Skeletal muscle tissue (tissue), 4 donors: ENCODE results near the gene AMFR. TPM values are rescaled to one million over a fixed set of nuclear protein-coding genes. Genes with fewer than 3 reads are reported as not detected.

Source experiments
- H3K27ac ChIP-seq: one replicate; pipeline ENCODE4 v1.7.0; 2013; ENCODE audit warnings: mild to moderate bottlenecking, low read depth, low read length, inconsistent platforms
- H3K27me3 ChIP-seq, 3 donors: one replicate each; pipeline ENCODE4 v1.7.0; 2013; ENCODE audit warnings: low read length in 3 of 3; ENCODE audit not compliant: control insufficient read depth in 3 of 3, insufficient read depth in 3 of 3
- H3K36me3 ChIP-seq, 3 donors: one replicate each; pipeline ENCODE4 v1.7.0; 2013; ENCODE audit warnings: low read length in 3 of 3; ENCODE audit not compliant: control insufficient read depth in 3 of 3, insufficient read depth in 3 of 3
- H3K4me1 ChIP-seq, 3 donors: one replicate each; pipeline ENCODE4 v1.7.0; 2013; ENCODE audit warnings: low read length in 3 of 3, mild to moderate bottlenecking in 3 of 3; ENCODE audit not compliant: control insufficient read depth in 3 of 3, insufficient read depth in 3 of 3
- H3K4me3 ChIP-seq, 3 donors: one replicate each; pipeline ENCODE4 v1.7.0; 2013; ENCODE audit warnings: low read length in 3 of 3
- H3K9ac ChIP-seq, 3 donors: one replicate each; pipeline ENCODE4 v1.7.0; 2013; ENCODE audit warnings: low read length in 3 of 3, mild to moderate bottlenecking in 3 of 3, moderate library complexity in 2 of 3, low read depth in 1 of 3
- H3K9me3 ChIP-seq, 3 donors: one replicate each; pipeline ENCODE4 v1.7.0; 2013; ENCODE audit warnings: low read length in 3 of 3; ENCODE audit not compliant: control insufficient read depth in 3 of 3
- total RNA-seq: library from RNA; depleted of rRNA; stranded (reverse); fragments of >200 nt; gene quantifications from one replicate; pipeline ENCODE4 v1.2.3, GENCODE V29; 2014
- donor health status: Osteomylitis.

Gene AMFR
- total RNA-seq, 1 donor from 2014 or later = 130 TPM

DNA sequence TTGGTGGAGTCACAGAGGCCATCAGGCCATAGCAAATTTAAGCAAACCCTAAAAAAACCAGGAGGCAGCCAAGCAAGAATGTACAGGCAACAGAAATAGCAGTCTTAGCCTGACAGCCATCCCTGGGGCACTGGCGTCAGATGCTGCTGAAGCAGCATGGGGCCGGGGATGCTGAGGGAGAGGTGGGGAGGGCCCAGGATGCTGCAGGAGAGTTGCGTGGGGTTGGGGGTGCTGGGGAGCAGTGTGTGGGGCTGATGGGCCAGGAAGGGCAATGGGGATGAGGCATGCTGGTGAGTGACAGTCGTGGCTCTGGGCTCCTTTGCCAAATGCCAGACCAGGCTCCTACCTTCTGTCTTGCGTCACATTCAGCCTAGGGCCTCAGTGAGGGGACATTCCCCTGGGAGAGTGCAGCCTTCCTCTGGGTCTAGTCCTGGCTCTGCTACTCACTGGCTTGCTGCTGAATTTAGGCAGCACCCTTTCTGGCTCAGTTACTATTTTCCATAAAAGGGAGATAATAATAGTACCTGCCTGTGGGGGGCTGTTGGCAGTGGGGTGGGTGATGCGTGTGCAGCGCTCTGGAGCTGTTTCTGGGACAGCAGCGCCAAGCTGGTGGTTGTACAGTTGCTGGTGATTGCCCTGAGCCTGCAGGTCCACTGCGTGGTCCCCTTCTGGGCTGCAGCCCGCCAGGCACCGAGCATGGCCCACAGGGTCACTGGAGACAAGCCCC, 88.1 kb downstream of the AMFR start:
- Histone ChIP-seq H3K27ac (no peak overlapping the region), H3K9me3 (no peaks in the 10 kb centered on the region), H3K36me3 (no peaks in the 10 kb centered on the region), H3K27me3 (no peaks in the 10 kb centered on the region), H3K9ac (no peak overlapping the region), H3K4me3 (no peak overlapping the region), H3K4me1 (peaks cover 0 to 24% (median 20%) of the 10 kb centered on the region in 3 donors)

DNA sequence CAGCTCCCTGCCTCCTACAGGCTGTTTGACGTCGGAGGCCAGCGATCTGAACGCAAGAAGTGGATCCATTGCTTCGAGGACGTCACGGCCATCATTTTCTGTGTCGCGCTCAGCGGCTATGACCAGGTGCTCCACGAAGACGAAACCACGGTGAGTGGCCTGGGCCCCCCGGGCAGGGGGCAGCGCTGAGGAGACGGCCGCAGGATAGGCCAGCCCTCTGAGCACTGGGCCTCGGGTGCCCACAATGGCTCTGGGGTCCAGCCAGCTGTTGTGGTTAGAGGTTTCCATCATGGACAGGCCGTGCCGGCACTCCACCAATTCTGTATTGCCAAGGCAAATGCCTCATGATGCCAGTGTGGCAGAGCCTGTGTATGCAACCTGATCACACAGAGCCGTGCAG, 88.6 kb downstream of the AMFR start:
- no peak overlapping the region for H3K27ac ChIP-seq

DNA sequence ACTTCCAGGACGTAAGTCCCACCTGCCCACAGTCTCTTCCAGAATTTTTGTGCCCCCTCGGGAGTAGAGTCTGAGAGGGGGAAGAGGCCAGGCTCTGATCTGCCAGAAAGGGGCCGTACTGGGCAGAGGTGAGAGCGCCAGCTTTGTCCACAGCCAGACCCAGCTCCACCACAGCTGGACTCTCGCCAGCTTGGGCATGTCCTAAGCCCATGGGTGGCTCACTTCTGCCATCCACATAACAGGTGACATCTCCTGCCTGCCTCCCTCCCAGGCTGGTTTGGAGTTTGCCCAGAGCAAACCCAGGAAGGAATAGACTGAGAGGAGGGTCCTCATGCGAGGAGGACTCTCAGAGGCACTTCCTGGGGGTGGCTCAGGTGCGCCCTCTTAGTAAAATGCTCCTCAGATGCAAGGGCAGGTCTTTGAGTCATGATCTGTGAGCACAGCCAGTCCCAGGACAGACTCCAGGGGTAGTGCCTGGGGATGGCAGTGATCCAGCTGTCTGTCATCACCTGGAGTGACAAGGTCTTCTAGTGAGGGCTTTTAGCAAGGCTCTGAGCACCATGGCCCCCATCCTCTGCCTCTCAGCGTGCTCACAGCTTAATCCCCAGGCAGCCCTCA, 89.2 kb downstream of the AMFR start:
- Histone ChIP-seq H3K9ac (peak overlapping the region in 1 of 3 donors; percentile 16), H3K4me1 (peaks cover 0 to 24% (median 20%) of the 10 kb centered on the region in 3 donors), H3K27ac (no peak overlapping the region), H3K4me3 (no peak overlapping the region), H3K27me3 (no peaks in the 10 kb centered on the region), H3K9me3 (no peaks in the 10 kb centered on the region), H3K36me3 (no peaks in the 10 kb centered on the region)

More for the DNA sequence above, 88.6 kb downstream of the AMFR start:
- Histone ChIP-seq H3K27me3 (no peaks in the 10 kb centered on the region), H3K9me3 (no peaks in the 10 kb centered on the region), H3K4me3 (no peak overlapping the region), H3K36me3 (no peaks in the 10 kb centered on the region), H3K4me1 (peaks cover 0 to 24% (median 20%) of the 10 kb centered on the region in 3 donors), H3K9ac (no peak overlapping the region)

DNA sequence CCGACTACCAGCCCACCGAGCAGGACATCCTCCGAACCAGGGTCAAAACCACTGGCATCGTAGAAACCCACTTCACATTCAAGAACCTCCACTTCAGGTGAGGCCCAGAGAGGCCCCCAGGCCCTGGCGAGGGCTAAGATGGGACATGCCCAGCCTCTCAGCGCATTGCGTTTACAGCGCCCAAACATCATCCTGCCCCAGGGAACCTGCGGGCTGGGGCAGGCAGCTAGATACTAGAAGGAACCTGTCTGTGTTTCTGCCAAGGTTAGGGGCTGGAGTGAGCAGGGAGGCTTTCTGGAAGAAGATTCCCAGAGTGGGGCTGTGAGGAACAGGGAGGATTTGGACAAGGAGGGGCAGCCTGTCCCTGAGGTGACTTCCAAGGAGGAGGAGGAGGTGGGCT, 90.6 kb downstream of the AMFR start:
- Histone ChIP-seq H3K36me3 (no peaks in the 10 kb centered on the region), H3K4me1 (peaks cover 0 to 24% (median 20%) of the 10 kb centered on the region in 3 donors), H3K9ac (no peak overlapping the region), H3K9me3 (no peaks in the 10 kb centered on the region), H3K27ac (no peak overlapping the region), H3K27me3 (no peaks in the 10 kb centered on the region), H3K4me3 (no peak overlapping the region)

DNA sequence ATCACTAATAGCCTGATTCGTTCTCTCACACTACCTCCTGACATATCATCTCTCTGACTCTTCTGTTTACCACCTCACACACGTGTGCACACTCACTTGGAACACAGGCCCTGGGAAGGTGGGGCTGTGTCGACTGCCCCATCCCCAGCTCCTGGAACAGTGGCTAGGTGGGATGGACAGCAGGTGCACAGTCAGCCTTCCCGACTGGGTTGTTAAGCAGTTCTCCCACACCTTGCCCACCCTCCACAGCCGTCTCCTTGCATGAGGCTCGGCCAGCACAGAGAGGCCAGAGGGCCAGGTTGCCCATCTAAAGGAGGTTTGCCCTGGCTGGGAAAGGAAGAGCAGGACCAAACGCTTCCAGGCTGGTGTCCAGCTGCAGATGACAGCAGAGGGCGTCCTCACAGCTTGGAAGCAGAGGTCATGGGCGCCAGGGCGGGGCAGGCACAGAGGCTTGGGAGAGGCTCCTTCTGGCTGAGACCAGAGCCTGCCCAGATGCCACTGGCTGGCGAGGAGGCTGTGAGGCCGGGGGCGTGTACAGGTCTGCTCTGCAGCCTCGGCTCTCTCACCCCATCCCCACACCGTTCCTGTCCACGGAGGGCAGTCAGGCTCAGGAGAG, 92.8 kb downstream of the AMFR start:
- Histone ChIP-seq H3K27me3 (no peaks in the 10 kb centered on the region), H3K27ac (no peak overlapping the region), H3K4me3 (no peak overlapping the region), H3K9me3 (no peaks in the 10 kb centered on the region), H3K9ac (no peak overlapping the region), H3K36me3 (no peaks in the 10 kb centered on the region), H3K4me1 (peaks cover 0 to 24% (median 19%) of the 10 kb centered on the region in 3 donors)

DNA sequence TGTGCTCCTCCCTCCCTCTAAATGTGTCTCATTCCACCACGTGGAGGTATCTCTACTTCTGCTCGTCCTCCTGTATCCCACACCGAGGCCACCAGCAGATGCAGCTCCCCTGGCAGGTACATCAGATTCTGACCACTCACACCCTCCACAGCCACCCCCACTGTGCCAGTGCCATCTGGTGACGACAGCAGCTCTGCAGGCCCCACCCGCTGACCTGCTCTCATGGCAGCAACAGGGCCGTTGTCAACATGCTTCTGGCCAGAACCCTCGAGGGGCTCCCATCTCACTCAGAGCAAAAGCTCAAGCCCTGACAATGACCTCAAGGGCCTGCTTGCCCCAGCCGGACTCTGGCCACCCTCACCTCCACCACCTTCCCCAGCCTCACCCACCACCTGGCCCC, 93.4 kb downstream of the AMFR start:
- Histone ChIP-seq H3K4me1 (peaks cover 0 to 17% (median 14%) of the 10 kb centered on the region in 3 donors), H3K4me3 (no peak overlapping the region), H3K9me3 (no peaks in the 10 kb centered on the region), H3K36me3 (no peaks in the 10 kb centered on the region), H3K27me3 (no peaks in the 10 kb centered on the region), H3K27ac (no peak overlapping the region), H3K9ac (no peak overlapping the region)

DNA sequence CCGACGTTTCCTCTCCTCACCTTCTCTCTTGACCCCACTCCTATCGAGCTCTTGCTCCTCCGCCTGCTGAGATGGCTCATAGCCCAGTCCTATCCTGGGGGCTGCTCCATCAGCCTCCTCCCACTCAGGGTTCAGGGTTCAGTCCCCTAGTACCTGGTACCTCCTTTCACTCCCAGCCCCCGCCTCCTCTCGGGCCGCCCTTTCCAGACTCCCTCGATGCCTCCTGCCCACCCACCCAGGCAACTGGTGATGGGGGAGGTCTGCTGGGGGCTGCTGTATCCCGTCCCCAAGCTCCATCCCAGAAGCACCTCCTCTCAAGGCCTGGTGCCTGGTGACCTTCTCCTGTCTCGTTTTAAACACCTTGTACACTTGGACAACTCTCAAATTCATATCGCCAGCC, 93.9 kb downstream of the AMFR start:
- Histone ChIP-seq H3K27ac (no peak overlapping the region), H3K4me1 (peaks cover 0 to 12% (median 9%) of the 10 kb centered on the region in 3 donors), H3K36me3 (no peaks in the 10 kb centered on the region), H3K27me3 (no peaks in the 10 kb centered on the region), H3K9ac (no peak overlapping the region), H3K9me3 (no peaks in the 10 kb centered on the region), H3K4me3 (no peak overlapping the region)

DNA sequence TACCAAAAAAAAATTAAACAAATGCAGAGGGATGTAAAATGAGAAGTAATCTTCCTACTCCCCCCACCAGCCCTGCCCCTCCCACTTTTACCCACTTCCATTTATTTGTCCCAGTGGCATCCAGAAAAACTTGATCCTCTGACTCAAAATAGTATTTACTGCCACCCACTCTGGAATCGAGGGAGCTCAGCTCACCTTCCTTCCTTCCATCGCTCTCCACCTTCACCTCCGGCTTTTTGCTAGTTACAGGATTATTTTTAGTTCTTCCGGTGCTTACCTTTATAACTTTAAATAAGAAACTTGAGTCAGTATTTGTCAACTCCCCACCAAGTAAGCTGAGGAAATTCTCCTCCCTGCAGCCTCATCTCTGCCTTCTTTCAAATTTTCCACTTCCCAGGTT, 94.9 kb downstream of the AMFR start:
- Histone ChIP-seq H3K4me3 (no peak overlapping the region), H3K27ac (no peak overlapping the region), H3K27me3 (no peaks in the 10 kb centered on the region), H3K9me3 (no peaks in the 10 kb centered on the region), H3K4me1 (peaks cover 0 to 4% (median 4%) of the 10 kb centered on the region in 3 donors), H3K36me3 (no peaks in the 10 kb centered on the region), H3K9ac (no peak overlapping the region)

DNA sequence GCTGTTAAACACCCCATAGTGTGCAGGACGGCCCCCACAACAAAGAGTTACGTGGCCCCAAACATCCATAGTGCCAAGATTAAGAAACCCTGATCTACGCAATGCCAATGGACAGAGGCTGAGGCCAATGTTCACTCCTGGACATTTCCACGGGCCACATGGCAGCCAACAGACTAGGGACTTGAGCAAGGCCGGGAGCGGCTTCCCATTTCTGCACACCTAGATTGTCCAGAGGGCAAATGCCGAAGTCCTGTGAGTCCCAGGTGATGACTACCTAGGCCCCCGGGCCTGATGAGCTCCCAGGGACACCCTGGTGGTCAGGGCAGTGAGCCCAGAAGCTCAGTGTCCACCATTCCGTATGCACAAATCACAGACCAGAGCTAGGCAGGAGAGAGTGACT, 95.5 kb downstream of the AMFR start:
- Histone ChIP-seq H3K27me3 (no peaks in the 10 kb centered on the region), H3K4me1 (peaks cover 0 to 4% (median 4%) of the 10 kb centered on the region in 3 donors), H3K27ac (no peak overlapping the region), H3K4me3 (no peak overlapping the region), H3K9me3 (no peaks in the 10 kb centered on the region), H3K9ac (no peak overlapping the region), H3K36me3 (no peaks in the 10 kb centered on the region)
